22Rv1 (cell line): Measurements from ENCODE around the gene MORF4L1.
"Not testable (repeated sequence)": the region's sequence is repeated elsewhere in the genome, so short reads cannot be mapped to it uniquely, and the experiment has no call there.

ENCODE experiments used
- H3K27ac ChIP-seq: fragments of 450-650 bp; 2 replicates; pipeline ENCODE4 v1.5.1; 2017
- CTCF ChIP-seq: fragments of 450-650 bp; IDR thresholded peaks from 2 replicates; pipeline ENCODE4 v1.5.1; 2017; ENCODE audit warnings: mild to moderate bottlenecking
- ZFX ChIP-seq: fragments of 450-650 bp; IDR thresholded peaks from 2 replicates; pipeline ENCODE4 v1.6.1; 2017; ENCODE audit warnings: antibody characterized with exemption, borderline replicate concordance

Gene MORF4L1

GRCh38 chr15:78837543-78837942 lies 35.1 kb upstream of the MORF4L1 start:
- H3K27ac ChIP-seq: no peak overlapping the region
- no peak for TF ChIP-seq ZFX

- TF ChIP-seq ZFX (no peak), CTCF (no peak)
- no peak overlapping the region for H3K27ac ChIP-seq
These were observed 34.2 kb upstream of the MORF4L1 start for GRCh38 chr15:78838489-78838888.

GRCh38 chr15:78839151-78839550 lies 33.5 kb upstream of the MORF4L1 start:
- not testable (repeated sequence) for H3K27ac ChIP-seq

- H3K27ac ChIP-seq: no peak overlapping the region
- TF ChIP-seq ZFX (no peak), CTCF (no peak)
These were observed 31.9 kb upstream of the MORF4L1 start for GRCh38 chr15:78840661-78841375.

- H3K27ac ChIP-seq: no peak overlapping the region
- TF ChIP-seq CTCF (no peak), ZFX (no peak)
These were observed 31.3 kb upstream of the MORF4L1 start for GRCh38 chr15:78841376-78841706.

GRCh38 chr15:78841891-78842290 lies 30.8 kb upstream of the MORF4L1 start:
- TF ChIP-seq ZFX (no peak), CTCF (no peak)
- H3K27ac ChIP-seq: no peak overlapping the region

GRCh38 chr15:78842519-78842918 lies 30.2 kb upstream of the MORF4L1 start:
- no peak overlapping the region for H3K27ac ChIP-seq
- TF ChIP-seq CTCF (no peak), ZFX (no peak)

- H3K27ac ChIP-seq: not testable (repeated sequence)
These were observed 25.8 kb upstream of the MORF4L1 start for GRCh38 chr15:78846906-78847305.

GRCh38 chr15:78847387-78847906 lies 25.2 kb upstream of the MORF4L1 start:
- H3K27ac ChIP-seq: not testable (repeated sequence)

GRCh38 chr15:78850352-78850751 lies 22.3 kb upstream of the MORF4L1 start:
- TF ChIP-seq ZFX: no peak
- TF ChIP-seq CTCF: no peak
- no peak overlapping the region for H3K27ac ChIP-seq
